A673 (cell line): ENCODE data around the gene NUFIP1. TPM values are rescaled to one million over a fixed set of nuclear protein-coding genes. Genes with fewer than 3 reads are reported as not detected.

Experiments used
- BruUV-seq: library from RNA; stranded (reverse); fragments of 400-500 nt; replicated peaks from 2 replicates; lab custom pipeline; 2021; lab: Mats Ljungman, UMichigan
- CTCF ChIA-PET: fragments of 300-600 bp; sonication (Branson Sonifier 250); formaldehyde crosslinking; loops from one replicate; lab custom pipeline; 2022; ENCODE audit warnings: antibody characterized with exemption; lab: Charles Lee
- POLR2A ChIA-PET: fragments of 300-600 bp; sonication (Branson Sonifier 250); formaldehyde crosslinking; loops from one replicate; lab custom pipeline; 2022; ENCODE audit warnings: antibody characterized with exemption; ENCODE audit not compliant: low non-redundant PET; lab: Charles Lee
- DNase-seq: peaks from one replicate; pipeline ENCODE4 v3.0.0-alpha.2; 2015; ENCODE audit warnings: low spot score
- H3K27ac ChIP-seq: fragments of 200-600 bp; sonication (generic); 2 replicates; pipeline ENCODE4 v1.5.1; 2016; ENCODE audit warnings: mixed run types, low read depth, mild to moderate bottlenecking, mixed read lengths, antibody characterized with exemption, low read length; ENCODE audit not compliant: poor library complexity, severe bottlenecking
- H3K27me3 ChIP-seq: fragments of 200-600 bp; sonication (generic); replicated peaks from 2 replicates; pipeline ENCODE4 v1.6.1; 2017; ENCODE audit warnings: mixed run types, low read depth, mild to moderate bottlenecking, mixed read lengths, antibody characterized with exemption, low read length; ENCODE audit not compliant: insufficient read depth, poor library complexity
- H3K36me3 ChIP-seq: fragments of 200-600 bp; sonication (generic); 2 replicates; pipeline ENCODE4 v1.6.1; 2016; ENCODE audit warnings: mixed run types, mild to moderate bottlenecking, mixed read lengths, antibody characterized with exemption, low read length; ENCODE audit not compliant: insufficient read depth, poor library complexity, severe bottlenecking
- H3K4me1 ChIP-seq: fragments of 200-600 bp; sonication (generic); 2 replicates; pipeline ENCODE4 v1.6.1; 2017; ENCODE audit warnings: mixed run types, mild to moderate bottlenecking, mixed read lengths, antibody characterized with exemption, low read length; ENCODE audit not compliant: insufficient read depth, poor library complexity, severe bottlenecking
- H3K4me3 ChIP-seq: fragments of 200-600 bp; sonication (generic); 2 replicates; pipeline ENCODE4 v1.5.1; 2016; ENCODE audit warnings: low read depth, mixed run types, mild to moderate bottlenecking, mixed read lengths, low read length; ENCODE audit not compliant: poor library complexity, severe bottlenecking
- H3K9me3 ChIP-seq: fragments of 200-600 bp; sonication (generic); 2 replicates; pipeline ENCODE4 v1.6.1; 2016; ENCODE audit warnings: mixed run types, low read depth, mild to moderate bottlenecking, mixed read lengths, antibody characterized with exemption, low read length; ENCODE audit not compliant: poor library complexity, severe bottlenecking
- CTCF ChIP-seq: fragments of 300-800, 200-600 bp; sonication (generic); conservative IDR thresholded peaks from 2 replicates; pipeline ENCODE4 v1.5.1; 2017; ENCODE audit warnings: low read depth, mild to moderate bottlenecking, antibody characterized with exemption, low read length, moderate library complexity, mixed read lengths
- EZH2 ChIP-seq: fragments of 200-600 bp; sonication (generic); IDR thresholded peaks from 2 replicates; pipeline ENCODE4 v1.6.1; 2017; ENCODE audit warnings: borderline replicate concordance, low read depth, mild to moderate bottlenecking, mixed read lengths, antibody characterized with exemption, low read length; ENCODE audit not compliant: poor library complexity, severe bottlenecking
- intact Hi-C: fragments of 100-400 bp; cut with micrococcal nuclease; formaldehyde crosslinking; loops from one replicate; pipeline ENCODE4 v1.10.0; 2022; ENCODE audit not compliant: unreplicated experiment
- total RNA-seq: library from RNA; stranded (reverse); gene quantifications from 2 replicates; pipeline ENCODE4 v1.2.3, GENCODE V29; 2021

NUFIP1 gene
- total RNA-seq, 1 experiment from 2014 or later, result 13.4 TPM

GRCh38 chr13:44989941-44990340 is 670 bp upstream of the NUFIP1 start:
- DNase-seq, result no peak
- CTCF ChIA-PET, result no interaction called here
- POLR2A ChIA-PET, result no interaction called here

GRCh38 chr13:44978328-44978727 is 10.9 kb downstream of the NUFIP1 start:
- H3K9me3 ChIP-seq, result no peaks in the 10 kb centered on the region
- no peak for DNase-seq
- H3K4me3 ChIP-seq, result no peak overlapping the region
- TF ChIP-seq CTCF, result peak; percentile 20; the same call in 1 of the 2 replicates
- no peak for TF ChIP-seq EZH2
- intact Hi-C loops, result no loop called here
- no peaks in the 10 kb centered on the region for H3K27me3 ChIP-seq
- ChIA-PET POLR2A (no interaction called here), CTCF (interaction anchor here (0.6 kb wide), 1 partner anchor 1076 kb away, joined by 4 read pairs; no protein-coding TSS in a partner anchor)
- no peaks in the 10 kb centered on the region for H3K4me1 ChIP-seq
- H3K36me3 ChIP-seq, result peaks cover 42% of the 10 kb centered on the region
- no TSS peak for BruUV-seq
- H3K27ac ChIP-seq, result no peak overlapping the region

More at GRCh38 chr13:44989941-44990340, 670 bp upstream of the NUFIP1 start:
- intact Hi-C loops, result no loop called here
- H3K36me3 ChIP-seq, result no peaks in the 10 kb centered on the region
- H3K4me1 ChIP-seq, result peaks cover 7% of the 10 kb centered on the region
- H3K27ac ChIP-seq, result peak overlapping the region; percentile 82
- TF ChIP-seq CTCF (no peak), EZH2 (no peak)
- BruUV-seq, result no TSS peak
- H3K4me3 ChIP-seq, result peak overlapping the region; percentile 89
- H3K27me3 ChIP-seq, result no peaks in the 10 kb centered on the region
- no peaks in the 10 kb centered on the region for H3K9me3 ChIP-seq

GRCh38 chr13:44976949-44977583 is 12.2 kb downstream of the NUFIP1 start:
- intact Hi-C loops, result no loop called here
- no peaks in the 10 kb centered on the region for H3K27me3 ChIP-seq
- H3K9me3 ChIP-seq, result no peaks in the 10 kb centered on the region
- ChIA-PET POLR2A (no interaction called here), CTCF (no interaction called here)
- H3K27ac ChIP-seq, result no peak overlapping the region
- no peak overlapping the region for H3K4me3 ChIP-seq
- no peak for DNase-seq
- BruUV-seq, result no TSS peak
- no peak for TF ChIP-seq CTCF
- TF ChIP-seq EZH2, result no peak
- peaks cover 40% of the 10 kb centered on the region for H3K36me3 ChIP-seq
- H3K4me1 ChIP-seq, result peaks cover 7% of the 10 kb centered on the region
